HL-60 (cell line): ENCODE results near the gene IRF6.

Experiments
- CTCF ChIP-seq: IDR thresholded peaks from one replicate; pipeline ENCODE4 v1.5.1; 2011; ENCODE audit warnings: low read length, control low read depth, inconsistent platforms; ENCODE audit not compliant: insufficient read depth
- GABPA ChIP-seq: IDR thresholded peaks from 2 replicates; pipeline ENCODE4 v1.6.1; 2012; ENCODE audit warnings: low read depth
- REST ChIP-seq: IDR thresholded peaks from 2 replicates; pipeline ENCODE4 v1.6.1; 2012; ENCODE audit warnings: low read depth; ENCODE audit not compliant: insufficient replicate concordance
- SPI1 ChIP-seq: IDR thresholded peaks from 2 replicates; pipeline ENCODE4 v1.6.1; 2012; ENCODE audit warnings: low read depth, mild to moderate bottlenecking, borderline replicate concordance

- TF ChIP-seq CTCF (no peak), SPI1 (no peak), REST (no peak), GABPA (no peak)
Measured at GRCh38 chr1:209742409-209743144, 63.4 kb downstream of the IRF6 start.
